Immature natural killer cell (primary cell): ENCODE measurements around the gene SLC25A1. TPM values are rescaled to one million over a fixed set of nuclear protein-coding genes. Genes with fewer than 3 reads are reported as not detected.
A peak's percentile ranks its signal among the peaks of the same experiment; 100 is the strongest.

Experiments used
- DNase-seq, 3 donors: peaks; one replicate each; pipeline ENCODE4 v3.0.0; 2022; ENCODE audit warnings: mixed read lengths in 1 of 3
- H3K27ac Mint-ChIP-seq, 6 donors: one replicate each; pipeline ENCODE4 v1.8.0; 2020; ENCODE audit warnings: mixed read lengths in 6 of 6, mild to moderate bottlenecking in 5 of 6, inconsistent platforms in 4 of 6, moderate library complexity in 3 of 6
- H3K27me3 Mint-ChIP-seq, 3 donors: one replicate each; pipeline ENCODE4 v1.8.0; 2020 to 2021; ENCODE audit warnings: low read depth in 3 of 3, mild to moderate bottlenecking in 3 of 3, mixed read lengths in 3 of 3, moderate library complexity in 3 of 3, inconsistent platforms in 1 of 3
- H3K36me3 Mint-ChIP-seq, 3 donors: one replicate each; pipeline ENCODE4 v1.8.0; 2020; ENCODE audit warnings: mixed read lengths in 3 of 3, inconsistent platforms in 2 of 3, mild to moderate bottlenecking in 2 of 3
- H3K4me1 Mint-ChIP-seq, 2 donors: one replicate each; pipeline ENCODE4 v1.8.0; 2020; ENCODE audit warnings: inconsistent platforms in 2 of 2, mild to moderate bottlenecking in 2 of 2, mixed read lengths in 2 of 2, moderate library complexity in 1 of 2
- H3K4me3 Mint-ChIP-seq, 5 donors: one replicate each; pipeline ENCODE4 v1.8.0; 2020; ENCODE audit warnings: mild to moderate bottlenecking in 5 of 5, mixed read lengths in 5 of 5, inconsistent platforms in 3 of 5, moderate library complexity in 3 of 5
- H3K9me3 Mint-ChIP-seq, 6 donors: one replicate each; pipeline ENCODE4 v1.8.0; 2020; ENCODE audit warnings: mild to moderate bottlenecking in 6 of 6, mixed read lengths in 6 of 6, inconsistent platforms in 4 of 6, moderate library complexity in 3 of 6
- polyA plus RNA-seq, 3 donors: library from polyadenylated mRNA; unstranded; fragments of 300-500 nt; fragmentation: Illumina TruSeq; gene quantifications; one replicate each; pipeline ENCODE4 v1.2.3, GENCODE V29; 2021

SLC25A1 gene
- polyA plus RNA-seq, 3 donors from 2014 or later = 53.6 to 78.7 (median 57.6) TPM

DNA sequence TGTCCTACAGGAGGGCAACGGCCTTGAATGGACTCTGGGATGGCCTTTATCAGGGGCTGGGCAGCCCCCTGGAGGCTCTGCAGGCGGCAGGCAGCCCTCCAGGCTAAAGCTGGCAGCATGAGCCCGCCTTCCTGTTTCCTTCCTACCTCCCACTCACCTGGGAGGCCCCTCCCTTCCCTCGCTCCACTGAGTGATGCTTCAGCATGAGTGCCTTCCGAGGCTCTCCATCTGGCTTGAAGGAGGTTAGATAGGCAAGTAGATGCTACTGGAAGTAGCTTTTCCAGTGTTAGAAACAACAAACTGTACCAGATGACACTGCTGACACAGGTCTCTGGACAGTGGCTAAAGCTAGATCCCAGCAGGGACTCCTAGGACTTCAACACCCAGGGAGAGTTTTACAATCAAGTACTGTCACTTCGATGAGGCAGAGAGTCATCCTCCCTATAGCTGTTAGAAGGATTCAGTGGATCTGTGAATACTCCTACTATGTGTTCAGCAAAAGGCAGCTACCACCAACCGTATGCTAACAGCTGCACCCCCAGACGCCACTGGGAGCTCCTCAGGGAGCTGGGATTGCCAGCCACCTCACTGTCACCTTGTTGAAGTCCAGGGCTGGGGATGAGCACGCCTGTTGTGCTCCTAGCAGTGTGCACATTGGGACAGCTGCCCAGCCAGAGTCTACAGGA is 4.1 kb upstream of the SLC25A1 start:
- Mint-ChIP-seq H3K27ac (peak overlapping the region in 1 of 6 donors; percentile 15), H3K27me3 (peaks cover 0 to 3% (median 2%) of the 10 kb centered on the region in 3 donors), H3K36me3 (no peaks in the 10 kb centered on the region), H3K4me1 (peaks cover 5 to 7% of the 10 kb centered on the region in 2 donors), H3K4me3 (no peak overlapping the region), H3K9me3 (no peaks in the 10 kb centered on the region)
- DNase-seq = no peak

DNA sequence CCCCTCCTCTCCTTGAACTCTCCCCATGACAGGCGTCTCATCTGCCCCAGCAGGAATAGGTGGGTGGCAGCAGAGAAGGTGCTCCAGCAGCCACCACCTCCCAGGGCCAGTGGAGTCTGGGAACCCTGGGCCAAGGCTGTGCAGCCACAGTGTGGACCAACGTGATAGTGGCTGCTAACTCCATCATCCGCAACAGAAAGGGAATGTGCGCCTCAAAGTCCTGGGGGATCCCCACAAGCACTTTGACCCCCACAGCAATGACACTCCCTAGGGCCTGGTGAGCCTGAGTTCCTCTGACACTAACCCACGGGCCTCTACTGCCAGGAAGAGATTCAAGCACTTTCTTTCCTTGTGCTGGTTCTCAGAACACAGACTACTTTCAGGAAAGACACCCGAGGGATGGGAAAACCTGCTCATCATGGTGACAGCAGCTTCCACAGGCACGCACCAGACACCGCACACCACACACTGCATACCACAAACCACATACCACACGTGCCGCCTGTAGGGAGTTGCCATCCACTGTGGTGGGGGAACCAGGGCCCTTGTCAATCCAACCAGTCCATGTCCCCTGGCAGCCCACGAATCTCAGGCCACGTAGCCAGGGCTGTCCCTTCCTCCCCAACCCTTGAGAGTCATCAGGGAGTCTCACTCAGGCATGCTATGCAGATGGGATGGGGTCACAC is 3.4 kb upstream of the SLC25A1 start:
- DNase-seq = no peak
- peak overlapping the region in 1 of 5 donors; percentile 36 for H3K4me3 Mint-ChIP-seq

DNA sequence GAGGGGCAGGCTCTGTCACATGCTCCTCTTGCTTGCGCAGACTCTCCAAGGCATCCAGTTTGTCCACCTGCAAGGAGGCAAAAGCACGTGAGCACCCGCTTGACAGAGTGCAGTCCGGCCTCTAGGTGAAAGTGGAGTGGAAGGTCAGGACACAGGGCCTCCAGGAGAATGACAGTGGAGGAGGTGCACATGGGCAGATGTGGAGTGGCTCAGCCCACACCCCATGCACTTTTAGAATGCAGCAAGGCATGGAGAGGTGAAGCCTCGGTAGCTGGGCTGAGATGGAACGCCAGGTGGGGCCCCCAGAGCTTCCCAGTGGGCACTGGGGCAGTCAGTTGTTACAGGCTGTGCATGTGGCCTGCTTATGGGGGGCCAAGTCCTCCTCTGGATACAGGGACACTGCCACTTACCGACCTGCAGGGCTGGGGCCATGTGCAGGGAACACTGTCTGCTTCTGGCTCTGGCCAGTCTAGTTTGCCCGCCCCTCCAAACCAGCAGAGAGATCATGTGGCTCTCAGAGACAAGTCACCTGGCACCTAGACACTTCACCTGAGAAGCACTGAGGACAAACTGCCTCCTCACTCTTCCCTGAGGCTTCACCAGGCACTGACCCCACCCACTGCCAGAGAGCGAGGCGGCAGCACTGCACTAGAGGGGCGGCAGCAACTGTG is 2.3 kb upstream of the SLC25A1 start:
- no peak overlapping the region for H3K27ac Mint-ChIP-seq
- H3K4me1 Mint-ChIP-seq = peaks cover 7 to 8% of the 10 kb centered on the region in 2 donors
- no peak overlapping the region for H3K4me3 Mint-ChIP-seq
- H3K27me3 Mint-ChIP-seq = peaks cover 0 to 3% (median 2%) of the 10 kb centered on the region in 3 donors
- no peaks in the 10 kb centered on the region for H3K36me3 Mint-ChIP-seq
- DNase-seq = no peak
- no peaks in the 10 kb centered on the region for H3K9me3 Mint-ChIP-seq

More for the DNA sequence above, 3.4 kb upstream of the SLC25A1 start:
- Mint-ChIP-seq H3K36me3 (no peaks in the 10 kb centered on the region), H3K27me3 (peaks cover 0 to 3% (median 2%) of the 10 kb centered on the region in 3 donors), H3K27ac (no peak overlapping the region), H3K9me3 (no peaks in the 10 kb centered on the region), H3K4me1 (peaks cover 6 to 7% of the 10 kb centered on the region in 2 donors)

DNA sequence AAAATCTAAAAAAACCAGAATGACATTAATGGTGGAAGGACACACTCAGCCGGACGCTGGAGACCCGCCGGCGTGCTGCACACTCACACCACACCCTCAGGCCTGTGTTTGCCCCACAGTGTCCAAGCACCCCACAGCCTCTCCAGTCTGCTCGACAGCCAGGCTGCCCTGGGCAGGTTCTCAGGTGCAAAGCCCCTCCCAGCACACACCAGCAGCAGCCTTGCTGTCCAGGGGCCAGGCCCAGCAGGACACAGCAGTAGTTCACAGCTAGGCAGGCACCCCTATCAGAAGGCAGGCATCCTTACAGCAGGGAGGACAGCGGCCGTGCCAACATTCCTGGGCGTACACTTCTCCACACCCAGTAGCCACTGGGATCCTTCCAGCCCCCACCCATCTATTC is 1.7 kb upstream of the SLC25A1 start:
- no peaks in the 10 kb centered on the region for H3K36me3 Mint-ChIP-seq
- H3K9me3 Mint-ChIP-seq = no peaks in the 10 kb centered on the region
- no peak overlapping the region for H3K4me3 Mint-ChIP-seq
- H3K27me3 Mint-ChIP-seq = peaks cover 0 to 3% (median 2%) of the 10 kb centered on the region in 3 donors
- peaks cover 7 to 8% of the 10 kb centered on the region in 2 donors for H3K4me1 Mint-ChIP-seq
- DNase-seq = no peak
- H3K27ac Mint-ChIP-seq = no peak overlapping the region

DNA sequence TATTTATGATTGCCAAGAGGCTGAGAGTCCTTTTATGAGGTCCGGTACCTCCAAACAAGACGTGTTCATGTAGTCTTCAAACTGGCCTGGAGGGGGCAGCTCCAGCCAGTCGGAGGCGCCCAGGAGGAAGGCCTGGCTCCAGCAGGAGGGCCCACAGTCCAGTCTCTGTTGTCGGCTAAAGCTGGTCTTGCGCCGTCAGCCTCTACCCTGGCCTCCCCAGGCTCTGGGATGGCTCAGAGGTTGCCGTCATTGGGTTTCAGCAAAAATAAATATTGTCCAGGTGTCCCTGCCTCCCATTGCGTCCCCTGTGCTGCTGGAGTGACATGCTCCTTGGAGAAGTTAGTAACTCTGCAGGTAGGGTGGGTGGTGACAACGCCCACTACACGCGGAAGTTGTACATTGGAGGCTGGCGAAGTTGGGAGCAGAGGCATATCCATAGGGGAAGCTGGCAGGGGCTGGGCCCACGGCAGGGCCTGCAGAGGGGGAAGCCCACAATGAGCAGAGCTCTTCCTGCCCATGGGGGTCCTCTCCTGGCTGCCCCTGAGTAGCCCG is 1.0 kb upstream of the SLC25A1 start:
- H3K4me3 Mint-ChIP-seq = peak overlapping the region; percentile 85 to 97 (median 89)
- peak; percentile 47 to 61 (median 60) for DNase-seq
- peaks cover 7 to 8% of the 10 kb centered on the region in 2 donors for H3K4me1 Mint-ChIP-seq
- H3K27ac Mint-ChIP-seq = peak overlapping the region; percentile 78 to 94 (median 85)
- no peaks in the 10 kb centered on the region for H3K9me3 Mint-ChIP-seq
- H3K36me3 Mint-ChIP-seq = no peaks in the 10 kb centered on the region
- H3K27me3 Mint-ChIP-seq = peaks cover 0 to 3% (median 3%) of the 10 kb centered on the region in 3 donors

DNA sequence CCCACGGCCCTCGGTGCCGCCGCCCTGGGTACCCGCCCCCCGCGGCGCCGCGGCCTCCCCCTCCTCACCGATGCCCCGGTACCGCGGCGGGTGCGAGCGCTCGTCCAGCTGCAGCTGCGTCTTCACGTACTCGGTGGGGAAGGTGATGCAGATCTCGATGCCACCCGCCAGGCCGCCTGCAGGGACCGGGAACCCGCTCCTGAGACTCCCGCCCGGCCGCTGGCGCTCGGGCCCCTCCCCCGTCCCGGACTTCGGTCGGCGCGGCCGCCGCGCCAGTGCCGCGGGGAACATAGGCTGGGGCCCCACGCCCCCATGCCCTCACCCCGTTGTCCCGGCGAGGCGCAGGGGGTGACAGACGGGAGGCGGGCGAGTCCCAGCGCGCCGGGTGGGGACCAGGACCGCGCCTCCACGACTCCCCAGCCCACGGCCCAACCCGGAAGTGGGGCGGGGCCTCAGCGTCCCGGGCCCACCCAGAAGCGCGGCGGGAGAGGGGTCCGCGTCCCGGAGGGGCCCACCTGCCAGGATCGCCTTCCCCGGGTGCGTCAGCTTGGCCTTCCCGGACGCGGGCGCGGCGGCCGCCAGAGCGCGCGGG is 375 bp downstream of the SLC25A1 start:
- Mint-ChIP-seq H3K4me3 (peak overlapping the region in 2 of 5 donors; percentile 26 to 61), H3K9me3 (no peaks in the 10 kb centered on the region), H3K27me3 (peaks cover 0 to 6% (median 3%) of the 10 kb centered on the region in 3 donors), H3K36me3 (no peaks in the 10 kb centered on the region), H3K27ac (no peak overlapping the region), H3K4me1 (peaks cover 9 to 13% of the 10 kb centered on the region in 2 donors)
- peak; percentile 58 to 68 (median 62) for DNase-seq

DNA sequence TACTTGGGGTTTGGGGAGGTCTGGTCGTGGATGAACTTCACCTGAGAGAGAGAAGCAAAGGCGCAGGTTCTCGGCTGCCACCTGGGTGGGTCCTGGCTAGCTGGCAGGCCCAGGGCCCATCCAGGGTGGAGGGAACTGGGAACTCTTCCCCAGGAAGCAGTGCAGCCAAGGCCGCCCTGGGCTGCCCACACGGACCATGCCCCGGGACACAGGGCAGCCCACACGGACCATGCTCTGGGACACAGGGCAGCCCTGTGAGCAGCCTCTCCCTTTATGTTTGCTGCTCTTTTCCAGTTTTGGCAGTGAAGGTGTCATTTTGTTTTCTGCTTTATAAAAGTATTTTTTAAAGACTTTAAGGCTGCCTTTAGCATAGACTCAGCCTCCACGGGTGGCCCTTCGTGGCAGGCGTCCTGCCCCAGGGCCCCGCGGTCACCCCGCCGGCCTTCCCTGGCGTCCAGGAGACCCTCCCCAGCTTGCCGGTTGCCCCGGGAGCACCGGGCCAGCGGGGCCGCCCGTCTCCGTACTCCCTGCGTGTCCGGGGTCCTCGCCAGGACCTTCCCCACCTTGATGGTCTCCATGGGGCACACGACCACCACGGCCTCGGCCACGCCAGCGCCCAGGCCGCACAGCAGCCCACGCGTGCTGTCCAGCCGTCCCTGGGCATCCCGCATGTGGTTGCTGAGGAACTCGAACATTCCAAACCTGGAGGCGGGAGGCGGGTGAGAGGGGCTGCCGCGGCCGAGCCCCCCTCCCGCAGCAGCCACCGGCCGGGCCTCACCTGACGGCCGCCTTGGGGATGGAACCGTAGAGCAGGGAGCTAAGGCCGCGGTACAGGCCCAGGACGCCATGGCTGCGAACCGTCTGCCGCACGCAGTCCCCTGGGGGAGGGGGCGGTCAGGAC is 1.1 kb downstream of the SLC25A1 start:
- peak overlapping the region in 2 of 6 donors; percentile 55 to 70 for H3K27ac Mint-ChIP-seq
- H3K4me3 Mint-ChIP-seq = peak overlapping the region; percentile 69 to 79 (median 71)
- H3K9me3 Mint-ChIP-seq = no peaks in the 10 kb centered on the region
- H3K4me1 Mint-ChIP-seq = peaks cover 17 to 20% of the 10 kb centered on the region in 2 donors
- H3K27me3 Mint-ChIP-seq = peaks cover 2 to 6% (median 6%) of the 10 kb centered on the region in 3 donors
- no peaks in the 10 kb centered on the region for H3K36me3 Mint-ChIP-seq
- DNase-seq = no peak

DNA sequence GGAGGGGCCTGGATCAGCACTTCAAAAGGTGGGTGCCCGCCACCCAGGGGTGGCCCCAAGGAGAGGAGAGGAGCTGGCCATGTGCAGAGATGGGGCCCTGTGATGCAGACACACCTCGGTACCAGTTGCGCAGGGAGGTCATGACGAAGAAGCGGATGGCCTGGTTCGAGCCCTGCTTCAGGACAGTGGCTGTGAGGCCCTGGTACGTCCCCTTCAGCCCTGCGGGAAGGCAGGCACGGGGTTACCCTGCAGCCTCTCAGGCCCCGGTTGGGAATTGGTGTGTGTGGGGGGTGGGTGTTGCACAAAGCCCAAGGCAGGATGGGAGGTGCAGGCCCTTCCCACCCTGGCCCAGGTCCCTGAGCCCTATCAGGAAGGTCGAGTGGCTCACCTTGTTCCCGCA is 1.8 kb downstream of the SLC25A1 start:
- Mint-ChIP-seq H3K4me3 (peak overlapping the region; percentile 68 to 74 (median 70)), H3K27ac (peak overlapping the region in 2 of 6 donors; percentile 55 to 70), H3K4me1 (peaks cover 22 to 25% of the 10 kb centered on the region in 2 donors)

DNA sequence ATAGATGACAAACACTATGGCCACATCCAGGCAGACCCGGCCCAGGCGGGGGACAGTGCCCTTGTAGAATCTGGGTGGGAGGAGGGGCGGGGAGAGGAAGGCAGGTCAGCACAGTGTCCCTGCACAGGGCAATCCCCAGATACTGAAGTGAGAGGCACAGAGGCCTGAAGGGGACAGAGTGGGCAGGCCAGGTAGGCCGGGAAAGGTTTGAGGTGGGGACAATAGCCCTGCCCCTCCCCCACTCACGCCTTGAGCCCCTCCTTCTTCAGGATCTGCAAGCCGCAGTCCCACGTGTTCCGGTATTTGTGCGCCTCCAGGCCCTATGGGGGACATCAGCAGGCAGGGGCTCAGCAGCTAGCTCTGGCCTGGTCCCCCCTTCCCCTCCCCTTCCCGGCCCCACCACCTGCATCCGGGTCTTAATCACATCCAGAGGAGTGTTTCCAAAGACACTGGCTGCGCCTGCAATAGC is 2.3 kb downstream of the SLC25A1 start:
- no peaks in the 10 kb centered on the region for H3K36me3 Mint-ChIP-seq
- peaks cover 5 to 11% (median 11%) of the 10 kb centered on the region in 3 donors for H3K27me3 Mint-ChIP-seq
- DNase-seq = no peak
- H3K4me1 Mint-ChIP-seq = peaks cover 22 to 29% of the 10 kb centered on the region in 2 donors
- H3K27ac Mint-ChIP-seq = peak overlapping the region in 3 of 6 donors; percentile 16 to 54 (median 40)
- no peaks in the 10 kb centered on the region for H3K9me3 Mint-ChIP-seq
- peak overlapping the region in 4 of 5 donors; percentile 48 to 69 (median 58) for H3K4me3 Mint-ChIP-seq

More for the DNA sequence above, 1.8 kb downstream of the SLC25A1 start:
- Mint-ChIP-seq H3K36me3 (no peaks in the 10 kb centered on the region), H3K9me3 (no peaks in the 10 kb centered on the region), H3K27me3 (peaks cover 2 to 8% (median 6%) of the 10 kb centered on the region in 3 donors)
- no peak for DNase-seq

DNA sequence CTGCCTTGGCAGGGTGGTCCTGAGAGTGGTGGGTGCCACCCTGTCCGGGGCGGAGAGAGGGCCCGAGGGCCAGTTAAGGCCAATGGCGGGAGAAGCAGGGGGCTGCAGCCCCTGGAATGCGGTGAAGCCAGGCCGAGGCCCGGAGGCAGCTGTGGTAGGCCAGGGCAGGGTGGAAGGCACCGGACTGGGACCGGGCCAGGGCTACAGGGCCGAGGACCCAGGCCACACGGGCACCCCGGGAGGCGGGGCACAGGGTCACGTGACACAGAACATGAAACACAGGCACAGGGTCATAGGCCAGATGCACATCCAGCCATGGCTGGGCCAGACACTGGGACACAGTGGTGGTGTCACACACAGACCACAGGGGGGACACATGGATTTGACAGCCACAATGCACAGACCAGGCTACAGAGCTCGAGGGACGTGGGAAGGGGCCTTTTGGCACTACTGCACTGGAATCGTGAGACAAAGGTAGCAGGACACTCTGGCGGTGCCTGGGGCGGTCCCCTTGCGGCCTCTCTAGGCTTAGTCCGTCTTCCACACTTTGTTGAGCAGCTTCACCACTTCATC is 2.8 kb downstream of the SLC25A1 start:
- peaks cover 26 to 33% of the 10 kb centered on the region in 2 donors for H3K4me1 Mint-ChIP-seq

DNA sequence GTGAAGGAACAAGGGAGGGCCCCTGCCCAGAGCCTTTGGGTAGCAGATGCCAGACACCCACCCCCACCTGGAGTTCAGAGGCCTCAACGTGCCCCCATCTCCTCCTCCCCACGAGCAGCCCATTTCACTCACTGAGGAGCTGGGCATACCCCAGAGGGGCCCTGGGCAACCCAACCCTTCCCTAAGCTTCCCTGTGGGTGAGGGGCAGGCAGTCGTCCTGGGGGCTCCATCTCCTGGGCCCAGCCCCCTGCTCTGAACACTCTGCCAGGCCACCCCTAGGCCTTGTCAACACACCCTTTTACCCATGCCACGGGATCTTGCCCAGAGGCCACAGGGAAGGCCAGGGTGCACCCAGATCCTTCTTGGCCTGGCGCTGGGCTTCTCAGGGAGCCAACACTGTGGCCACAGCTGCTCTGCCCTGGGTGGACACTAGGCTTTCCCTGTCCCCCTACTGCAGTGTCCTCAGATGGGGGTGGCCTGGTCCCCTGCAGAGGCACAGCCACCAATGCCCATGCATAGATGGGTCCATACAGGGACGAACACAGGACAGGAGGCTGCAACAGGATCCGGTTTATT is 3.4 kb downstream of the SLC25A1 start:
- Mint-ChIP-seq H3K27ac (no peak overlapping the region), H3K27me3 (peaks cover 8 to 20% (median 11%) of the 10 kb centered on the region in 3 donors), H3K4me3 (no peak overlapping the region), H3K36me3 (no peaks in the 10 kb centered on the region), H3K4me1 (peaks cover 32 to 38% of the 10 kb centered on the region in 2 donors), H3K9me3 (no peaks in the 10 kb centered on the region)
- DNase-seq = no peak

More for the DNA sequence above, 2.8 kb downstream of the SLC25A1 start:
- peak overlapping the region in 3 of 6 donors; percentile 16 to 54 (median 40) for H3K27ac Mint-ChIP-seq
- H3K9me3 Mint-ChIP-seq = no peaks in the 10 kb centered on the region
- peaks cover 5 to 15% (median 11%) of the 10 kb centered on the region in 3 donors for H3K27me3 Mint-ChIP-seq
- no peaks in the 10 kb centered on the region for H3K36me3 Mint-ChIP-seq
- peak overlapping the region in 4 of 5 donors; percentile 21 to 66 (median 56) for H3K4me3 Mint-ChIP-seq
- no peak for DNase-seq
